Mammary epithelial cell (primary cell): ENCODE measurements around the gene PKDREJ.

Source experiments
- EZH2 ChIP-seq: IDR thresholded peaks from 2 replicates; pipeline ENCODE4 v1.6.1; 2012; ENCODE audit warnings: low read length, inconsistent platforms, borderline replicate concordance
- TF ChIP-seq, protein P1 (sequence below), 2 donors: IDR thresholded peaks in 1 of 2; conservative IDR thresholded peaks in 1 of 2; 2 replicates each; pipeline ENCODE4 v1.5.1; 2011 to 2012; ENCODE audit warnings: inconsistent platforms in 2 of 2, low read length in 2 of 2, mild to moderate bottlenecking in 2 of 2, control low read depth in 1 of 2, low read depth in 1 of 2; ENCODE audit not compliant: insufficient read depth in 1 of 2; ENCODE audit errors: extremely low read depth in 1 of 2

DNA sequence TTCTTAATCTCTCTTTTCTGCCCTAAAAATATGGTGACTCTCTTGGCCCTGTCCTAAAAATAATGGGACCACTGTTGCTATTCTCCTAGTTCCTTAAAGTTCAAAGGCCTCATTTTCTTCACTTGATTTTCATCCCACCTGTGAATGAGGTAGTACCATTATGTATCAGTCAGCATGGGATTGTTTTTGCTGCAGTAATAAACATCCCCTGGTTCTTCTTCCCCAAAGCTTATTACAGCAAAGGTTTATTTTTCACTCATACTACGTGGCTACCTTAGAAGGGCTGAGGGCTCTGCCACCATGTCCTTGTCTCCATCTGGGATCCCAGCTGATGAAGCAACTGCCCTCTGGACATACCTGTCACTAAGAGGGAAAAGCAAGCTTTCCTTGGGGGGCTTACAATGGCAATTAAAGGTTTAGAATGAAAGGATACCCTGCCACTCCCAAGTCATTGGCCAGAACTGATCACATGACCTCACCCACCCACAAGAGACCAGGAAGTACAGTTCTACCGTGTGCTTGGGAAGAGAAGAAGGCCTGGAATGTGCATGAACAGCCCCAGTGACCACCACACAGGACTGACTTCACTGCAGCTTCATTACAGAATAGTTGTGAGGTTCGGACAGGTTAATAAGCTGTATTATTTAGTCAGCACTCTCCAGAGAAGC, 12.4 kb upstream of the PKDREJ start:
- TF ChIP-seq, protein P1, sequence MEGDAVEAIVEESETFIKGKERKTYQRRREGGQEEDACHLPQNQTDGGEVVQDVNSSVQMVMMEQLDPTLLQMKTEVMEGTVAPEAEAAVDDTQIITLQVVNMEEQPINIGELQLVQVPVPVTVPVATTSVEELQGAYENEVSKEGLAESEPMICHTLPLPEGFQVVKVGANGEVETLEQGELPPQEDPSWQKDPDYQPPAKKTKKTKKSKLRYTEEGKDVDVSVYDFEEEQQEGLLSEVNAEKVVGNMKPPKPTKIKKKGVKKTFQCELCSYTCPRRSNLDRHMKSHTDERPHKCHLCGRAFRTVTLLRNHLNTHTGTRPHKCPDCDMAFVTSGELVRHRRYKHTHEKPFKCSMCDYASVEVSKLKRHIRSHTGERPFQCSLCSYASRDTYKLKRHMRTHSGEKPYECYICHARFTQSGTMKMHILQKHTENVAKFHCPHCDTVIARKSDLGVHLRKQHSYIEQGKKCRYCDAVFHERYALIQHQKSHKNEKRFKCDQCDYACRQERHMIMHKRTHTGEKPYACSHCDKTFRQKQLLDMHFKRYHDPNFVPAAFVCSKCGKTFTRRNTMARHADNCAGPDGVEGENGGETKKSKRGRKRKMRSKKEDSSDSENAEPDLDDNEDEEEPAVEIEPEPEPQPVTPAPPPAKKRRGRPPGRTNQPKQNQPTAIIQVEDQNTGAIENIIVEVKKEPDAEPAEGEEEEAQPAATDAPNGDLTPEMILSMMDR (conservative IDR thresholded peaks at IDR 0.05 in 1 of 2, IDR thresholded peaks at IDR 0.05 in 1 of 2; ENCODE audit: extremely low read depth in 1 of 2, insufficient read depth in 1 of 2, low read depth in 1 of 2, low read length in 2 of 2) = no peak
- TF ChIP-seq EZH2 = no peak
